ENCODE measurements around the gene POLA1.

DNA sequence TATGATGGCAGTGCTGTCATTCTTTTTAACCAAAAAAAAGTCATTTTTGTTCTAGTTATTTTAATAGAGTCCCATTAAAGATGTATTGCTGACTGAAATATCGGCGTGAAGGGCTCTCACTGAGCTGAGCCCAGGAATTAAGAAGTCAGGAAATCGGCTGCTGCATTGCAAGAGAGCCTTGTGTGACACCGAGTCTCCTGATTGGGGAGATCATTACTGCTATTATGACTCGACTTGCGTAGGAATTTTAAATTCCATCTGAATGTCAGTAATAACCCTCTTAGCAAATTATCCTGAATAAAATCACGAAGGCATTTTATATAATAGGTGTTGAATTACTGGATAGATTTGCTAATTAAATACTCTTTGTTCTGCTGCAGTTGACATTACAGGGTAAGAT is 111.5 kb downstream of the POLA1 start:
- TF ChIP-seq, protein P1, sequence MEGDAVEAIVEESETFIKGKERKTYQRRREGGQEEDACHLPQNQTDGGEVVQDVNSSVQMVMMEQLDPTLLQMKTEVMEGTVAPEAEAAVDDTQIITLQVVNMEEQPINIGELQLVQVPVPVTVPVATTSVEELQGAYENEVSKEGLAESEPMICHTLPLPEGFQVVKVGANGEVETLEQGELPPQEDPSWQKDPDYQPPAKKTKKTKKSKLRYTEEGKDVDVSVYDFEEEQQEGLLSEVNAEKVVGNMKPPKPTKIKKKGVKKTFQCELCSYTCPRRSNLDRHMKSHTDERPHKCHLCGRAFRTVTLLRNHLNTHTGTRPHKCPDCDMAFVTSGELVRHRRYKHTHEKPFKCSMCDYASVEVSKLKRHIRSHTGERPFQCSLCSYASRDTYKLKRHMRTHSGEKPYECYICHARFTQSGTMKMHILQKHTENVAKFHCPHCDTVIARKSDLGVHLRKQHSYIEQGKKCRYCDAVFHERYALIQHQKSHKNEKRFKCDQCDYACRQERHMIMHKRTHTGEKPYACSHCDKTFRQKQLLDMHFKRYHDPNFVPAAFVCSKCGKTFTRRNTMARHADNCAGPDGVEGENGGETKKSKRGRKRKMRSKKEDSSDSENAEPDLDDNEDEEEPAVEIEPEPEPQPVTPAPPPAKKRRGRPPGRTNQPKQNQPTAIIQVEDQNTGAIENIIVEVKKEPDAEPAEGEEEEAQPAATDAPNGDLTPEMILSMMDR (IDR thresholded peaks at IDR 0.05), result no peak
- no peak for TF ChIP-seq POLR2A (IDR thresholded peaks at IDR 0.05)

Measured in adrenal gland (tissue), 5 donors.